Peyer's patch (tissue), 4 donors: ENCODE measurements around the gene HSPA2.

Source experiments
- CTCF ChIP-seq, 6 experiments: fragments of 450-650 bp in 4 of 6; fragments of 200-600 bp in 2 of 6; sonication (generic) in 1 of 6; IDR thresholded peaks; one replicate each; pipeline ENCODE4 v1.5.1; 2017 to 2019; ENCODE audit warnings: antibody characterized with exemption in 6 of 6, mild to moderate bottlenecking in 3 of 6, moderate library complexity in 1 of 6
- POLR2A ChIP-seq, 2 donors: fragments of 450-650 bp; IDR thresholded peaks; one replicate each; pipeline ENCODE4 v1.5.1; 2017; ENCODE audit warnings: antibody characterized with exemption in 2 of 2, mild to moderate bottlenecking in 2 of 2, moderate library complexity in 2 of 2

- TF ChIP-seq CTCF (IDR thresholded peaks at IDR 0.05) (no peak), POLR2A (IDR thresholded peaks at IDR 0.05) (no peak)
Observed at GRCh38 chr14:64573109-64573508, 32.6 kb downstream of the HSPA2 start.
